ENCODE data around the gene PAX8.

DNA sequence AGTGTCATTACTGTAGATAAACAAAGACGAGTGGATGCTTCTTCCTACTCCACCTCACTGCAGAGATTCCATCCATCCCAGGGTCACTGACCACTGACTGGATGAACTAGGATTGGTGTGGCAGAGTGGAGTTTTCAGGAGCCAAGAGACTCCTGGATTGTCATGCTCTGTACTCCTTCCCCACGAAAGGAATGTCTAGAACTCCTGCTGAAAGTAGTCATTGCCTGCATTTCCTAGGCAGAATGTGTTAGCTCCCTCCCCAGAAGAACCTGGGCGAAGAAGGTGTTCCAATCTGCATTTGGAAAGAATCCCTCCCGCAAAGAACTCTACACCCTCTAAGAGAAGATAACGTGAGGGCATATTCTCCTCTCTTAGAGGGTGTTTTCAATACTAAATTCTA, 6.2 kb downstream of the PAX8 start:
- TF ChIP-seq POLR2A (IDR thresholded peaks at IDR 0.05) = no peak
- TF ChIP-seq, protein P1, sequence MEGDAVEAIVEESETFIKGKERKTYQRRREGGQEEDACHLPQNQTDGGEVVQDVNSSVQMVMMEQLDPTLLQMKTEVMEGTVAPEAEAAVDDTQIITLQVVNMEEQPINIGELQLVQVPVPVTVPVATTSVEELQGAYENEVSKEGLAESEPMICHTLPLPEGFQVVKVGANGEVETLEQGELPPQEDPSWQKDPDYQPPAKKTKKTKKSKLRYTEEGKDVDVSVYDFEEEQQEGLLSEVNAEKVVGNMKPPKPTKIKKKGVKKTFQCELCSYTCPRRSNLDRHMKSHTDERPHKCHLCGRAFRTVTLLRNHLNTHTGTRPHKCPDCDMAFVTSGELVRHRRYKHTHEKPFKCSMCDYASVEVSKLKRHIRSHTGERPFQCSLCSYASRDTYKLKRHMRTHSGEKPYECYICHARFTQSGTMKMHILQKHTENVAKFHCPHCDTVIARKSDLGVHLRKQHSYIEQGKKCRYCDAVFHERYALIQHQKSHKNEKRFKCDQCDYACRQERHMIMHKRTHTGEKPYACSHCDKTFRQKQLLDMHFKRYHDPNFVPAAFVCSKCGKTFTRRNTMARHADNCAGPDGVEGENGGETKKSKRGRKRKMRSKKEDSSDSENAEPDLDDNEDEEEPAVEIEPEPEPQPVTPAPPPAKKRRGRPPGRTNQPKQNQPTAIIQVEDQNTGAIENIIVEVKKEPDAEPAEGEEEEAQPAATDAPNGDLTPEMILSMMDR (IDR thresholded peaks at IDR 0.05) = no peak
- no peak for TF ChIP-seq POLR2AphosphoS5 (IDR thresholded peaks at IDR 0.05)
- TF ChIP-seq EP300 (IDR thresholded peaks at IDR 0.05) = no peak
